GM21737 (cell line): Measurements from ENCODE around the gene CCDC87.
"Not testable (repeated sequence)": the region's sequence is repeated elsewhere in the genome, so short reads cannot be mapped to it uniquely, and the experiment has no call there.

Experiments
- ATAC-seq: cut with Tn5 transposase; IDR thresholded peaks from one replicate; pipeline ENCODE4 v1.9.1; 2021; ENCODE audit warnings: mild to moderate bottlenecking, moderate library complexity; ENCODE audit not compliant: unreplicated experiment

The CCDC87 gene

GRCh38 chr11:66559142-66559865, 33.6 kb downstream of the CCDC87 start:
- ATAC-seq, result no peak

- ATAC-seq, result no peak
Observed at GRCh38 chr11:66557733-66558326, 35.0 kb downstream of the CCDC87 start.

DNA sequence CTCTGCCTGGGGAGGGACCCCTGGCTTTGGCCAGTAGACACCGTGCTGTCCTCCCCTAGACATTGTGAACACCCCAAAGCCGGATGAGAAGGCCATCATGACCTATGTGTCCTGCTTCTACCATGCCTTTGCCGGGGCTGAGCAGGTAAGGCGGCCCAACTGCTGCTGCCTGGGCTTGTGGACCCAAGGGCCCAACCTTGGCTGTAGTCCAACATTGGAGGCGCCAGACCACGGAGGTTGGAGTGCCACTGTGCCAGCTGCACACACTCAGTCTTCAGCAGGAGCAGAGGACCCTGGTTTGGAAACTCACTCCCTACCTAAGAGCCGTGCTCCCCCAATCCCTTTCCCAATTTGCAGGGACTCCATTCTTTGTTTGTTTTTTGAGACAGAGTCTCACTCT, 36.8 kb downstream of the CCDC87 start:
- ATAC-seq, result no peak

- no peak for ATAC-seq
Observed at GRCh38 chr11:66555416-66555815, 37.4 kb downstream of the CCDC87 start.

- ATAC-seq, result no peak
Observed at GRCh38 chr11:66554602-66555001, 38.3 kb downstream of the CCDC87 start.

DNA sequence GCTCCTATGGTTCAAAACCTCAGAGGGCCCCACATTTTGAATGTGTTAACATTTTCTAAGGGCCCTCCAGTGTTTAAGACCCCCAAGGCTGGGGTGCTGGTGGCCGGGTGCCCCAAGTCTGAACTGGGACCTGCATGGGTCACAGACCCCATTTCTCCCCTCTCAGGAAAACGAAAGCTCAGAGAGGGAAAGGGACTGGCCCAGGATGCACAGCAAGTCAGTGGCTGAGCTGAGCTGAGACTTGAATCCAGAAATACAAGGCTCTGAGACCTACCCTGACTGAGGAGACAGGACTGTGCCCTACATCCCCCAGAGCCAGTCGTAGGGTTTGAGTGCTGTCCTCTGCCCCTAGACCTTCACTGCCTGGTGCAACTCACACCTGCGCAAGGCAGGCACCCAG, 42.0 kb downstream of the CCDC87 start:
- no peak for ATAC-seq

GRCh38 chr11:66549696-66550095, 43.2 kb downstream of the CCDC87 start:
- no peak for ATAC-seq

DNA sequence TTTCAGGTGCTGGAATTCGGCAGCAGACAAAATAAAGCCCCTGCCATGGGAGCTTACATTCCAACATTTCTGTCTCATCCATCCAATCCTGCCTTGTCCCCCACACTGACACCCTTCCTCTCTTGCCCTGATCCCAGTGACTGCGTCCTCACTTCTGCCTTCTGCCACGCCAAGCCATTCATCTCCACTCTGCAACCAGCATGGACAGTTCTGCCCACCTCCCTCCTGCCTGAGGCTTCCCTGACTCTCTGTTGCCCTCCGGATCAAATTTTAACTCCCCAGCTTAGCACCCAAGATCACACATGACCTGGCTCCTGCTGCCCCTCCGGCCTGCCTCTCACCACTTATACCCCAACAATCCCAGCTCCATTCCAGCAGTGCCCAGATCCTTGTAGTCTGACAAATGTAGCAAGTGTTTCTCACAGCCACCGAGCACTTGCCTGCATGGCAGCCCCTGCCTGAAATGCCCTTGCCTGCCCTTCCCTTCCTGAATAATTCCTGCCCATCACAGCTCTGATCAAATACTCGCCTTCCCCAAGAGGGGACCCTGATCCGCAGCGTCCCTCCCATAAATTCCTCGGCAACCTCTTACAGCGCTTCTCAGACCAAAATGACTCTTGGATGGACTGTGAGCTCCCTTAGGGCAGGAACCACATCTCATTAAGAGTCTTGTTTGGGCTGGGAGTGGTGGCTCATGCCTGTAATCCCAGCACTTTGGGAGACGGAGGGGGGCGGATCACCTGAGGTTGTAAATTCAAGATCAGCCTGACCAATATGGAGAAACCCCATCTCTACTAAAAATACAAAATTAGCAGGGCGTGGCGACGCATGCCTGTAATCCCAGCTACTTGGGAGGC, 43.9 kb downstream of the CCDC87 start:
- no peak for ATAC-seq

GRCh38 chr11:66548041-66548440, 44.8 kb downstream of the CCDC87 start:
- ATAC-seq, result no peak

GRCh38 chr11:66547662-66548009, 45.2 kb downstream of the CCDC87 start:
- no peak for ATAC-seq

DNA sequence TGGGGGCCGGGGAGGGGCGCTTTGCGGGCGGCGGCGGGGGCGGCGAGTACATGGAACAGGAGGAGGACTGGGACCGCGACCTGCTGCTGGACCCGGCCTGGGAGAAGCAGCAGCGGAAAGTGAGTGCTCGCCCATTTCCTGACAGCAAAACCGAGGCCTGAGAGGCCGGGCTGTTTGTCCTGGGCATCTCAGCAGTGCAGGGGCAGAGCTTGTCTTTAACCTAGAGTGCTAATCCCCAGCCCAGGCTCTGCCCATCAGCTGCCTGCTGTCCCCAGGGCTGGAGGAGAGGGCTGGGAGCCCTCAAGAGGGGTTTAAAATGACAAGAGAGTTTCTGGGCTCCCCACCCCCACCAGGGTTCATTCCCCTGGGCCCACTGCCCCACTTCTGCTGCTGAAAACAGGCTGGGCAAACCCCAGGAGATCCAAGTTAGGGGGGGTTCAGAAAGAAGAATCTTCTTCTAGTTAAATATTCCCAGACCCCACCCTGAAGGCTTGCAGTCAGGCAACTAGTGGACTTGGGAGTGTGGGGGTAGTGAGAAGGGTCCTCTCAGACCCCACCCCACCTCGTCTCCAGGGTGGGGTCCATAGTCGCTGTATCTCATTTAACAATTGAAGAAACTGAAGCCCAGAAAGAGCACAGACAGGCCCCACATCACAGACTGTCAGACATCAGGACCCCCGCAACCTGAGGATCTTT, 45.7 kb downstream of the CCDC87 start:
- no peak for ATAC-seq

- no peak for ATAC-seq
Observed at GRCh38 chr11:66546368-66546965, 46.4 kb downstream of the CCDC87 start, which contains the start of gene ACTN3. TSS of gene ACTN3 (plus strand) at chr11:66546903. CDS start at chr11:66546938, 35 bp downstream.

- ATAC-seq, result peak; percentile 80
Observed at GRCh38 chr11:66545701-66546367, 47.0 kb downstream of the CCDC87 start, which contains the start of gene ZDHHC24. TSS of gene ZDHHC24 (minus strand) at chr11:66546048. CDS start at chr11:66546003, 45 bp downstream.

- ATAC-seq, result not testable (repeated sequence)
Observed at GRCh38 chr11:66544952-66545351, 47.9 kb downstream of the CCDC87 start.

GRCh38 chr11:66543263-66544107, 49.4 kb downstream of the CCDC87 start:
- no peak for ATAC-seq

DNA sequence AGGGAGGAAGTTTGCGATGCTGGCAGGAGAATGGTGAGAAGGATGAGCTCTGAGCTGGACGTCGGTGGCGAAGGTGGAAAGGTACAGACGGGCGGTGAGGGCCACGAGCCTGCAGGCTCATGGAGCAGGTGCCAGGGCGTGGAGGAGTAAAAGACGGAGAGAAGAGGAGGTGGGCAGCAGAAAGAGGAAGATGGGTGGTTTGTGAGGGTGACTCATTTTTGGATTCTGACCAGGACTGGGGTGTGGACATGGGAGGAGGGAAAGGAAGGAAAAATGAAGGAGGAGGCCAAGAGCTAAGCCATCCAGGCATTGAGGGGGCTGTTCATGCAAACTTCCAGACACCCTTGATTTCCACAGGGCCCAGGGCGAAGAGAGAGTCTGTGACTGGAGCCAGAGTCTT, 50.5 kb downstream of the CCDC87 start:
- no peak for ATAC-seq

- no peak for ATAC-seq
Observed at GRCh38 chr11:66541892-66542291, 51.0 kb downstream of the CCDC87 start.

GRCh38 chr11:66540598-66540997, 52.3 kb downstream of the CCDC87 start:
- ATAC-seq, result not testable (repeated sequence)
